ENCODE data around the gene RNF17. TPM values are rescaled to one million over a fixed set of nuclear protein-coding genes. Genes with fewer than 3 reads are reported as not detected.

RNF17 gene
- under 1 TPM in 1 of 4 donors, not detected in 3; 0.12 TPM for polyA plus RNA-seq
- long read RNA-seq, donor 1, result 0 reads
- long read RNA-seq, donor 2, result 0 reads
- long read RNA-seq, donor 3, result 0 reads
- long read RNA-seq, donor 4, result 0 reads
- long read RNA-seq, donor 5, result 0 reads
- long read RNA-seq, donor 6, result 0 reads
- long read RNA-seq, donor 7, result 0 reads
- long read RNA-seq, donor 8, result 0 reads
- long read RNA-seq, donor 9, result 0 reads
- long read RNA-seq, donor 10, result 0 reads

GRCh38 chr13:24763596-24764275, at the start of gene RNF17:
Gene RNF17, plus strand, starts transcription at chr13:24764169. Its CDS starts 35 bp downstream, at chr13:24764204.
- Histone ChIP-seq H3K27me3 (ENCODE audit: control insufficient read depth in 3 of 3, insufficient read depth in 3 of 3, low read length in 3 of 3) (no peaks in the 10 kb centered on the region), H3K4me1 (ENCODE audit: control insufficient read depth in 3 of 3, insufficient read depth in 2 of 3, low read depth in 1 of 3, low read length in 2 of 3) (no peaks in the 10 kb centered on the region), H3K4me3 (ENCODE audit: low read depth in 1 of 3, low read length in 3 of 3) (no peak within 1 kb of the TSS), H3K27ac (ENCODE audit: low read depth in 1 of 3, low read length in 2 of 3) (no peak within 1 kb of the TSS), H3K9me3 (ENCODE audit: control insufficient read depth in 2 of 2, insufficient read depth in 1 of 2, low read depth in 1 of 2, low read length in 1 of 2) (peaks cover 0 to 3% of the 10 kb centered on the region in 2 donors), H3K36me3 (ENCODE audit: control insufficient read depth in 3 of 3, insufficient read depth in 2 of 3, low read depth in 1 of 3, low read length in 3 of 3) (no peaks in the 10 kb centered on the region)
- DNase-seq (no peak), FAIRE-seq (no peak)
- WGBS, 3 donors, result 86 to 93% (median 90%) methylated on average over 28 of the region's 28 CpGs

- Histone ChIP-seq H3K27ac (ENCODE audit: low read depth in 1 of 3, low read length in 2 of 3) (no peak overlapping the region), H3K9me3 (ENCODE audit: control insufficient read depth in 2 of 2, insufficient read depth in 1 of 2, low read depth in 1 of 2, low read length in 1 of 2) (no peaks in the 10 kb centered on the region), H3K36me3 (ENCODE audit: control insufficient read depth in 3 of 3, insufficient read depth in 2 of 3, low read depth in 1 of 3, low read length in 3 of 3) (no peaks in the 10 kb centered on the region), H3K4me3 (ENCODE audit: low read depth in 1 of 3, low read length in 3 of 3) (no peak overlapping the region), H3K4me1 (ENCODE audit: control insufficient read depth in 3 of 3, insufficient read depth in 2 of 3, low read depth in 1 of 3, low read length in 2 of 3) (peaks cover 0 to 3% (median 0%) of the 10 kb centered on the region in 3 donors), H3K27me3 (ENCODE audit: control insufficient read depth in 3 of 3, insufficient read depth in 3 of 3, low read length in 3 of 3) (peaks cover 0 to 2% (median 0%) of the 10 kb centered on the region in 3 donors)
- WGBS, 3 donors, result 33 to 49% (median 36%) methylated on average over 5 of the region's 5 CpGs
- FAIRE-seq (no peak), DNase-seq (no peak)
Observed at GRCh38 chr13:24716011-24716410, 48.0 kb upstream of the RNF17 start.

- no peak overlapping the region for H3K4me3 ChIP-seq (ENCODE audit: low read depth in 1 of 3, low read length in 3 of 3)
- H3K9me3 ChIP-seq (ENCODE audit: control insufficient read depth in 2 of 2, insufficient read depth in 1 of 2, low read depth in 1 of 2, low read length in 1 of 2), result no peaks in the 10 kb centered on the region
- WGBS, 3 donors, result 46 to 63% (median 51%) methylated on average over 7 of the region's 7 CpGs
- peaks cover 0 to 3% (median 0%) of the 10 kb centered on the region in 3 donors for H3K4me1 ChIP-seq (ENCODE audit: control insufficient read depth in 3 of 3, insufficient read depth in 2 of 3, low read depth in 1 of 3, low read length in 2 of 3)
- peaks cover 0 to 2% (median 0%) of the 10 kb centered on the region in 3 donors for H3K27me3 ChIP-seq (ENCODE audit: control insufficient read depth in 3 of 3, insufficient read depth in 3 of 3, low read length in 3 of 3)
- DNase-seq (no peak), FAIRE-seq (no peak)
- no peaks in the 10 kb centered on the region for H3K36me3 ChIP-seq (ENCODE audit: control insufficient read depth in 3 of 3, insufficient read depth in 2 of 3, low read depth in 1 of 3, low read length in 3 of 3)
- no peak overlapping the region for H3K27ac ChIP-seq (ENCODE audit: low read depth in 1 of 3, low read length in 2 of 3)
Observed at GRCh38 chr13:24716446-24716845, 47.5 kb upstream of the RNF17 start.

- Histone ChIP-seq H3K27me3 (ENCODE audit: control insufficient read depth in 3 of 3, insufficient read depth in 3 of 3, low read length in 3 of 3) (peaks cover 0 to 2% (median 0%) of the 10 kb centered on the region in 3 donors), H3K36me3 (ENCODE audit: control insufficient read depth in 3 of 3, insufficient read depth in 2 of 3, low read depth in 1 of 3, low read length in 3 of 3) (no peaks in the 10 kb centered on the region), H3K4me3 (ENCODE audit: low read depth in 1 of 3, low read length in 3 of 3) (no peak overlapping the region), H3K27ac (ENCODE audit: low read depth in 1 of 3, low read length in 2 of 3) (no peak overlapping the region), H3K4me1 (ENCODE audit: control insufficient read depth in 3 of 3, insufficient read depth in 2 of 3, low read depth in 1 of 3, low read length in 2 of 3) (peaks cover 0 to 3% (median 0%) of the 10 kb centered on the region in 3 donors), H3K9me3 (ENCODE audit: control insufficient read depth in 2 of 2, insufficient read depth in 1 of 2, low read depth in 1 of 2, low read length in 1 of 2) (no peaks in the 10 kb centered on the region)
- no peak for DNase-seq
- FAIRE-seq, result no peak
- 39 to 74% (median 50%) methylated on average over 4 of the region's 4 CpGs for WGBS, 3 donors
Observed at GRCh38 chr13:24717217-24717616, 46.8 kb upstream of the RNF17 start.

- no peaks in the 10 kb centered on the region for H3K4me1 ChIP-seq (ENCODE audit: control insufficient read depth in 3 of 3, insufficient read depth in 2 of 3, low read depth in 1 of 3, low read length in 2 of 3)
- no peak for FAIRE-seq
- no peak overlapping the region for H3K4me3 ChIP-seq (ENCODE audit: low read depth in 1 of 3, low read length in 3 of 3)
- no peaks in the 10 kb centered on the region for H3K36me3 ChIP-seq (ENCODE audit: control insufficient read depth in 3 of 3, insufficient read depth in 2 of 3, low read depth in 1 of 3, low read length in 3 of 3)
- no peaks in the 10 kb centered on the region for H3K27me3 ChIP-seq (ENCODE audit: control insufficient read depth in 3 of 3, insufficient read depth in 3 of 3, low read length in 3 of 3)
- 88 to 92% (median 91%) methylated on average over 33 to 40 of the region's 40 CpGs for WGBS, 3 donors
- no peak overlapping the region for H3K27ac ChIP-seq (ENCODE audit: low read depth in 1 of 3, low read length in 2 of 3)
- no peaks in the 10 kb centered on the region for H3K9me3 ChIP-seq (ENCODE audit: control insufficient read depth in 2 of 2, insufficient read depth in 1 of 2, low read depth in 1 of 2, low read length in 1 of 2)
- DNase-seq, result no peak
Observed at GRCh38 chr13:24718192-24718965, 45.6 kb upstream of the RNF17 start.

- H3K27me3 ChIP-seq (ENCODE audit: control insufficient read depth in 3 of 3, insufficient read depth in 3 of 3, low read length in 3 of 3), result no peaks in the 10 kb centered on the region
- H3K4me3 ChIP-seq (ENCODE audit: low read depth in 1 of 3, low read length in 3 of 3), result no peak overlapping the region
- no peaks in the 10 kb centered on the region for H3K36me3 ChIP-seq (ENCODE audit: control insufficient read depth in 3 of 3, insufficient read depth in 2 of 3, low read depth in 1 of 3, low read length in 3 of 3)
- WGBS, 3 donors, result 77 to 85% (median 78%) methylated on average over 12 of the region's 12 CpGs
- DNase-seq (no peak), FAIRE-seq (no peak)
- no peaks in the 10 kb centered on the region for H3K4me1 ChIP-seq (ENCODE audit: control insufficient read depth in 3 of 3, insufficient read depth in 2 of 3, low read depth in 1 of 3, low read length in 2 of 3)
- no peak overlapping the region for H3K27ac ChIP-seq (ENCODE audit: low read depth in 1 of 3, low read length in 2 of 3)
- no peaks in the 10 kb centered on the region for H3K9me3 ChIP-seq (ENCODE audit: control insufficient read depth in 2 of 2, insufficient read depth in 1 of 2, low read depth in 1 of 2, low read length in 1 of 2)
Observed at GRCh38 chr13:24719139-24719538, 44.8 kb upstream of the RNF17 start.

- peaks cover 0 to 4% of the 10 kb centered on the region in 2 donors for H3K9me3 ChIP-seq (ENCODE audit: control insufficient read depth in 2 of 2, insufficient read depth in 1 of 2, low read depth in 1 of 2, low read length in 1 of 2)
- no peaks in the 10 kb centered on the region for H3K27me3 ChIP-seq (ENCODE audit: control insufficient read depth in 3 of 3, insufficient read depth in 3 of 3, low read length in 3 of 3)
- no peaks in the 10 kb centered on the region for H3K4me1 ChIP-seq (ENCODE audit: control insufficient read depth in 3 of 3, insufficient read depth in 2 of 3, low read depth in 1 of 3, low read length in 2 of 3)
- H3K4me3 ChIP-seq (ENCODE audit: low read depth in 1 of 3, low read length in 3 of 3), result no peak overlapping the region
- FAIRE-seq, result no peak
- no peaks in the 10 kb centered on the region for H3K36me3 ChIP-seq (ENCODE audit: control insufficient read depth in 3 of 3, insufficient read depth in 2 of 3, low read depth in 1 of 3, low read length in 3 of 3)
- WGBS, 3 donors, result 78 to 89% (median 84%) methylated on average over 12 of the region's 12 CpGs
- H3K27ac ChIP-seq (ENCODE audit: low read depth in 1 of 3, low read length in 2 of 3), result no peak overlapping the region
- no peak for DNase-seq
Observed at GRCh38 chr13:24723206-24723605, 40.8 kb upstream of the RNF17 start.

- no peak for FAIRE-seq
- no peak for DNase-seq
- 10 to 35% (median 14%) methylated on average over 2 of the region's 2 CpGs for WGBS, 3 donors
Observed at GRCh38 chr13:24724714-24725113, 39.3 kb upstream of the RNF17 start.

More at GRCh38 chr13:24724714-24725113, 39.3 kb upstream of the RNF17 start:
- Histone ChIP-seq H3K27me3 (ENCODE audit: control insufficient read depth in 3 of 3, insufficient read depth in 3 of 3, low read length in 3 of 3) (no peaks in the 10 kb centered on the region), H3K4me3 (ENCODE audit: low read depth in 1 of 3, low read length in 3 of 3) (no peak overlapping the region), H3K36me3 (ENCODE audit: control insufficient read depth in 3 of 3, insufficient read depth in 2 of 3, low read depth in 1 of 3, low read length in 3 of 3) (no peaks in the 10 kb centered on the region), H3K4me1 (ENCODE audit: control insufficient read depth in 3 of 3, insufficient read depth in 2 of 3, low read depth in 1 of 3, low read length in 2 of 3) (no peaks in the 10 kb centered on the region), H3K9me3 (ENCODE audit: control insufficient read depth in 2 of 2, insufficient read depth in 1 of 2, low read depth in 1 of 2, low read length in 1 of 2) (peaks cover 0 to 4% of the 10 kb centered on the region in 2 donors), H3K27ac (ENCODE audit: low read depth in 1 of 3, low read length in 2 of 3) (no peak overlapping the region)

Data from small intestine (tissue), 16 donors.